ENCODE data around the gene HS3ST3A1.

DNA sequence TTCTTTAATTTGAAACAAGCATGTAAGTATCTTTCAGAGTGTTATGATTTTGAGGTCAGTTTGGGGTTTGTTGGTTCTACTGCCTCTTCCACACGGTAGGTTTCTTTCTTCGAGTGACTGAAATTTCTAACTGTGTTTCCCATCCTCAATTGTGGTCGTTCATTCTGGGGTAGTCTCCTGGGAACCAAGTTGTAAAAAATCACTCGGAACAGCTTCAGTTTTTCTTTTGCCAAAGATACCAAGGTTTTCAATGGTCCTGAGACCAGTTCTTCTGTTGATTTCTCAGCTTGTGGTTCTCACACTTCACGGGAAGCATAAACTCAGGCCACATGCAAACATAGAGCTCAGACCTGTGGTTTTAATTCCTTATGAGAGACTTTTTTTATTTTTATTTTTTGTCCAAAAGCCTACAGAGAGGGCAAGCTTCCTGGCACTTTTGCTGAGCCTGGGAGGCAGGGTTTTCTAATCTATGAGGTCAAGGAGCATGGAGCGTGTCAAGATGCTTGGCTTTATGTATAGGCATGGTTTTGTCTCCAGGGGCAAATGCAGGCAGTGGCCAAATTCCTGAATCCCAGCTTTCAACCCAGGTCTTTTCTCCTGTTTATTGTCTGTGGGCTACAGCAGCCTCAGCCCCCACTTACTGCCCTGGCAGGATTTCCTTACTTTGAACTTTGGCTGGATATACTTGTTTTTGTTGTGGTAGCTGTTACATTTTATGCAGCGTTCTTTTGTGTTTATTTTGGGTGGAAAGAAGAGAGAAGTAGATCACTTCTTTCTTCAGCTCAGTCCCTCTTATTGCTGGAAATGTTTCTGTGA is 32.9 kb downstream of the HS3ST3A1 start:
- TF ChIP-seq POLR2A (IDR thresholded peaks at IDR 0.05; ENCODE audit: low read depth, low read length) (no peak), CEBPB (IDR thresholded peaks at IDR 0.05; ENCODE audit: low read depth, low read length) (no peak), SMC3 (IDR thresholded peaks at IDR 0.05; ENCODE audit: low read depth, low read length) (no peak), RAD21 (IDR thresholded peaks at IDR 0.05; ENCODE audit: low read length) (no peak), BHLHE40 (IDR thresholded peaks at IDR 0.05; ENCODE audit: low read depth, low read length) (no peak), RFX5 (IDR thresholded peaks at IDR 0.05; ENCODE audit: low read depth, low read length) (no peak), MAZ (IDR thresholded peaks at IDR 0.05; ENCODE audit: borderline replicate concordance, low read depth, low read length) (no peak), RCOR1 (IDR thresholded peaks at IDR 0.05; ENCODE audit: insufficient replicate concordance, low read length) (no peak), NFE2L2 (IDR thresholded peaks at IDR 0.05; ENCODE audit: low read depth, low read length) (no peak), MXI1 (IDR thresholded peaks at IDR 0.05; ENCODE audit: borderline replicate concordance, low read depth, low read length) (no peak), MAFK (IDR thresholded peaks at IDR 0.05; ENCODE audit: low read depth, low read length) (no peak)
- TF ChIP-seq, protein P1, sequence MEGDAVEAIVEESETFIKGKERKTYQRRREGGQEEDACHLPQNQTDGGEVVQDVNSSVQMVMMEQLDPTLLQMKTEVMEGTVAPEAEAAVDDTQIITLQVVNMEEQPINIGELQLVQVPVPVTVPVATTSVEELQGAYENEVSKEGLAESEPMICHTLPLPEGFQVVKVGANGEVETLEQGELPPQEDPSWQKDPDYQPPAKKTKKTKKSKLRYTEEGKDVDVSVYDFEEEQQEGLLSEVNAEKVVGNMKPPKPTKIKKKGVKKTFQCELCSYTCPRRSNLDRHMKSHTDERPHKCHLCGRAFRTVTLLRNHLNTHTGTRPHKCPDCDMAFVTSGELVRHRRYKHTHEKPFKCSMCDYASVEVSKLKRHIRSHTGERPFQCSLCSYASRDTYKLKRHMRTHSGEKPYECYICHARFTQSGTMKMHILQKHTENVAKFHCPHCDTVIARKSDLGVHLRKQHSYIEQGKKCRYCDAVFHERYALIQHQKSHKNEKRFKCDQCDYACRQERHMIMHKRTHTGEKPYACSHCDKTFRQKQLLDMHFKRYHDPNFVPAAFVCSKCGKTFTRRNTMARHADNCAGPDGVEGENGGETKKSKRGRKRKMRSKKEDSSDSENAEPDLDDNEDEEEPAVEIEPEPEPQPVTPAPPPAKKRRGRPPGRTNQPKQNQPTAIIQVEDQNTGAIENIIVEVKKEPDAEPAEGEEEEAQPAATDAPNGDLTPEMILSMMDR (conservative IDR thresholded peaks at IDR 0.05; ENCODE audit: low read depth, low read length), result no peak
- TF ChIP-seq, protein P2, sequence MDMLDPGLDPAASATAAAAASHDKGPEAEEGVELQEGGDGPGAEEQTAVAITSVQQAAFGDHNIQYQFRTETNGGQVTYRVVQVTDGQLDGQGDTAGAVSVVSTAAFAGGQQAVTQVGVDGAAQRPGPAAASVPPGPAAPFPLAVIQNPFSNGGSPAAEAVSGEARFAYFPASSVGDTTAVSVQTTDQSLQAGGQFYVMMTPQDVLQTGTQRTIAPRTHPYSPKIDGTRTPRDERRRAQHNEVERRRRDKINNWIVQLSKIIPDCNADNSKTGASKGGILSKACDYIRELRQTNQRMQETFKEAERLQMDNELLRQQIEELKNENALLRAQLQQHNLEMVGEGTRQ (IDR thresholded peaks at IDR 0.05; ENCODE audit: low read depth, low read length), result no peak
